Gastroesophageal sphincter (tissue), 4 donors: Measurements from ENCODE around the gene KLHDC8A. TPM values are rescaled to one million over a fixed set of nuclear protein-coding genes. Genes with fewer than 3 reads are reported as not detected.

Source experiments
- ATAC-seq: fragments of 150-250 bp; one replicate; pipeline ENCODE4 v1.9.1; 2016; ENCODE audit warnings: mild to moderate bottlenecking, moderate library complexity
- H3K27ac ChIP-seq, 4 donors: fragments of 200-600 bp; sonication (generic) in 3 of 4; 1 replicate in 3 of 4; 2 replicates in 1 of 4; pipeline ENCODE4 v1.5.1; 2016 to 2019
- H3K27me3 ChIP-seq: fragments of 200-600 bp; sonication (generic); one replicate; pipeline ENCODE4 v1.5.1; 2019
- H3K36me3 ChIP-seq, 2 donors: fragments of 200-600 bp; sonication (generic); one replicate each; pipeline ENCODE4 v1.5.1; 2019; ENCODE audit warnings: control low read depth in 1 of 2
- H3K4me1 ChIP-seq, 3 donors: fragments of 200-600 bp; sonication (generic); 1 replicate in 2 of 3; 2 replicates in 1 of 3; pipeline ENCODE4 v1.5.1; 2016 to 2019; ENCODE audit warnings: control low read depth in 2 of 3
- H3K4me3 ChIP-seq, 2 donors: fragments of 200-600 bp; sonication (generic); one replicate each; pipeline ENCODE4 v1.5.1; 2019; ENCODE audit warnings: mild to moderate bottlenecking in 1 of 2, moderate library complexity in 1 of 2
- H3K9me3 ChIP-seq, 3 donors: fragments of 200-600 bp; sonication (generic); one replicate each; pipeline ENCODE4 v1.5.1; 2017 to 2019; ENCODE audit warnings: control low read depth in 2 of 3
- EP300 ChIP-seq: sonication (generic); formaldehyde crosslinking; IDR thresholded peaks from one replicate; pipeline ENCODE4 v1.6.1; 2017; ENCODE audit warnings: antibody characterized with exemption, mild to moderate bottlenecking
- POLR2A ChIP-seq, 2 donors: fragments of 450-650 bp; IDR thresholded peaks; one replicate each; pipeline ENCODE4 v1.6.1; 2017; ENCODE audit warnings: antibody characterized with exemption in 2 of 2, mild to moderate bottlenecking in 2 of 2, moderate library complexity in 1 of 2
- POLR2AphosphoS5 ChIP-seq: sonication (generic); formaldehyde crosslinking; IDR thresholded peaks from one replicate; pipeline ENCODE4 v1.6.1; 2017; ENCODE audit warnings: antibody characterized with exemption
- WGBS, 2 donors: methylation state at CpG; one replicate each; pipeline ENCODE4 v1.1.5; 2018; ENCODE audit warnings: low coverage in 1 of 2; 5-methylcytosine and 5-hydroxymethylcytosine counted together
- total RNA-seq, 4 donors: library from RNA; depleted of rRNA; stranded (reverse); fragments of >200 nt; gene quantifications; one replicate each; pipeline ENCODE4 v1.1.0, GENCODE V29; 2016
- TF ChIP-seq, protein P1 (sequence below), 4 experiments: fragments of 200-600 bp in 2 of 4; fragments of 450-650 bp in 2 of 4; sonication (generic) in 1 of 4; IDR thresholded peaks; one replicate each; pipeline ENCODE4 v1.5.1; 2017 to 2019; ENCODE audit warnings: antibody characterized with exemption in 4 of 4, mild to moderate bottlenecking in 2 of 4, moderate library complexity in 2 of 4

KLHDC8A gene
- total RNA-seq, 4 donors from 2014 or later, result 0.16 to 0.40 (median 0.31) TPM; not detected in 1

DNA sequence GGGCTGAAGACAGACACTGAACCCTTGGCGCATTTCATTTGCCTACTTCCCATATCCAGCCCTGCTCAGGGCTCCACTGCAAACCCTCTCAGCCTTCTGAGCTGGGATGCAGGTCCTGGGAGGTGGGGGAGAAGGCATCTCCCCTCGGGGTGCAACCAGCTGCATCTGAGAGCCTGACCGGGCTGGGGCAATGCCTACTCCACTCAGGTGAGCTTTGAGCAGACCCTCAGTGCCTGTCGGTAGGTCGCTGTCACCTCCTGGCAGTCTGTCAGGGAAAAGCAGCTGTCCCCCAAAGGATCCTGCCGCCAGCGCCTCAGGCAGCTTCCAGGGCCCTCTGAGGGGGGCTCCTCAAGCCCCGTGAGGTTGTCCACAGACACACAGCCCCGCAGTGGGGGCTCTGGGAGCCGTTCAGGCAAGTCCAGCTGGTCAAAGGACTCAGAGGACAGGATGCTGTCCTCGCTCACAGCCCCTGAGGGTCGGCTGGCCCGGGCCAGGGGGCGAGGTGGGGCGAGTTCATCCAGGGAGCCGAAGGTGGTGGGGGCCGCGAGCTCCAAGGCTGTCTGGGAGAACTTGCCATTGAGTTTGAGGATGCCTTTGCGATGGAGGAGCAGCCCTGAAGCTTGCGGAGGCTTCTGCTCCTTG, 53.4 kb downstream of the KLHDC8A start:
- Histone ChIP-seq H3K27me3 (no peaks in the 10 kb centered on the region), H3K9me3 (no peaks in the 10 kb centered on the region), H3K27ac (no peak overlapping the region), H3K4me1 (peaks cover 0 to 11% (median 3%) of the 10 kb centered on the region in 3 donors), H3K4me3 (no peak overlapping the region), H3K36me3 (peaks cover 0 to 38% of the 10 kb centered on the region in 2 donors)
- 100% methylated on average over 1 of the region's 20 CpGs; no CpG with 5 or more reads in 1 of the 2 donors for WGBS, 2 donors
- ATAC-seq, result no peak
- TF ChIP-seq EP300 (no peak), POLR2AphosphoS5 (no peak), POLR2A (IDR thresholded peaks at IDR 0.05) (no peak)
- TF ChIP-seq, protein P1, sequence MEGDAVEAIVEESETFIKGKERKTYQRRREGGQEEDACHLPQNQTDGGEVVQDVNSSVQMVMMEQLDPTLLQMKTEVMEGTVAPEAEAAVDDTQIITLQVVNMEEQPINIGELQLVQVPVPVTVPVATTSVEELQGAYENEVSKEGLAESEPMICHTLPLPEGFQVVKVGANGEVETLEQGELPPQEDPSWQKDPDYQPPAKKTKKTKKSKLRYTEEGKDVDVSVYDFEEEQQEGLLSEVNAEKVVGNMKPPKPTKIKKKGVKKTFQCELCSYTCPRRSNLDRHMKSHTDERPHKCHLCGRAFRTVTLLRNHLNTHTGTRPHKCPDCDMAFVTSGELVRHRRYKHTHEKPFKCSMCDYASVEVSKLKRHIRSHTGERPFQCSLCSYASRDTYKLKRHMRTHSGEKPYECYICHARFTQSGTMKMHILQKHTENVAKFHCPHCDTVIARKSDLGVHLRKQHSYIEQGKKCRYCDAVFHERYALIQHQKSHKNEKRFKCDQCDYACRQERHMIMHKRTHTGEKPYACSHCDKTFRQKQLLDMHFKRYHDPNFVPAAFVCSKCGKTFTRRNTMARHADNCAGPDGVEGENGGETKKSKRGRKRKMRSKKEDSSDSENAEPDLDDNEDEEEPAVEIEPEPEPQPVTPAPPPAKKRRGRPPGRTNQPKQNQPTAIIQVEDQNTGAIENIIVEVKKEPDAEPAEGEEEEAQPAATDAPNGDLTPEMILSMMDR (IDR thresholded peaks at IDR 0.05), result no peak

DNA sequence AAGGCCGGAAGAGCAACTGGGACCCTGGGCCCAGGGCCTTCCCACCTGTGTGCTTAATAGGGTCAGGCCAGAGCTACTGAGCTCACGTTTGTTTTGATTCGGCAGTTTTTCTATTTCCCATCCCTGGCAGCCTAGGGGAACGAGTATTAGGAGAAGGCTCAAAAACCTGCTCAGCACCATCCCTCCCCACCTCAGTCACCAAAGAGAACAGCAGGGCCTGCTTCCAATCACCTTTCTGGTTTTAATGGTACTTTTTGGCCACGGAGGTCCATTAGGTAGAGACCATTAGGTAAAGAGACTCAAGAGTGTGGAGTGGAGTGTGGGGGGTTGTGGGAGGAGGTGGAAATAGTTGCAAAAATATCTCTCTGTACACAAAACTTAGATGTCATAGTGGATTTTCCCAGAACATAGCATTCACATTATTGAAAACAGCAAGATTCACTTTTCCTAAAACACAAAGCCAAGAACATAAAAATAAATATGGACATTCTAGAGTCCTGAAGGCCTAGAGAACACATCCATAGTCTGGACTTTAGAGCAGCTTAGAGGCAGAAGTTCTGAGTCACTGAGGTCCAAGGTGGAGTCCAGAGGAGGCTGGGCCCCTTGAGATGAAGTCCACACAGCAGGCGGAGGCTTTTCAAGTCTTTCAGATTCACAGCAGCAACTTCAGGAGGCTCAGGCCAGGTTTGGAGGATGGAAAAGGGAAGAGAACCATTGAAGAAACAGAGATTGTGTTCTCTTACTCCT, 54.7 kb downstream of the KLHDC8A start:
- 59 to 86% methylated on average over 1 to 6 of the region's 6 CpGs for WGBS, 2 donors
- no peaks in the 10 kb centered on the region for H3K9me3 ChIP-seq
- no peak overlapping the region for H3K4me3 ChIP-seq
- H3K27me3 ChIP-seq, result no peaks in the 10 kb centered on the region
- TF ChIP-seq, protein P1 (IDR thresholded peaks at IDR 0.05), result no peak
- TF ChIP-seq EP300 (no peak), POLR2A (IDR thresholded peaks at IDR 0.05) (no peak)
- H3K27ac ChIP-seq, result peak overlapping the region in 1 of 4 donors; percentile 21
- peaks cover 0 to 11% (median 3%) of the 10 kb centered on the region in 3 donors for H3K4me1 ChIP-seq
- no peak for ATAC-seq
- peaks cover 0 to 29% of the 10 kb centered on the region in 2 donors for H3K36me3 ChIP-seq

DNA sequence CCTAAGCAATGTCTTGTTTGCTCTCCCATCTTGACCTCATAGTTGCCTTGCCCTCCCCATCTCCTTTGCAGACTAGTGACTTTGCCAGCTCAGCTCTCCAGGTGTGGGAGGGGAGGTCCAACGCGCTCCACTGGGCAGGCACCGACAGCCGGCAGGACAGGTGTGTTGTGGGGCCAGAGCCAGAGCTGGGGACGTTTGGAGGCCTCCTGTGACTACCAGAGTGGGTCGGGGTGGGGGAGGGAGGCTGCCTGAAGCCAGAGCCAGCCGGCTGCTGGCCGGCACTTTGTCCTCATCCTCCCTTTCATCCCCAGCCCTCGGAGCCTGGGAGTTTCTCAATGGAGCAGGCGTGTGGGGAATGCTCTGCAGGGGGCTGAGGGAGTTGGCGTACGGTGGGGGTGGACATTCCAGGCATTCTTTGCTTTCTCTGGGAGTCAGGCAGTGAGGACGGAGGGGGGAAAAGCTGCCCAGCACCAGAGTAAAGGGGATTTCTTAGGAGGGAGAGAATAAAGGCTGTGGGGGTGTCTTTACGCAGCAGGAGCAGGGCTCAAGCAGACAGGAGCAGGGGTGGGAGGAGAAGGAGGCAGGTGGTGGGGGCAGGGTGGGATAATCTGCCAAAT, 55.4 kb downstream of the KLHDC8A start:
- no peak overlapping the region for H3K4me3 ChIP-seq
- WGBS, 2 donors, result 25 to 46% methylated on average over 2 to 3 of the region's 14 CpGs
- peak; percentile 40 for ATAC-seq
- peaks cover 0 to 27% of the 10 kb centered on the region in 2 donors for H3K36me3 ChIP-seq
- H3K4me1 ChIP-seq, result peaks cover 0 to 11% (median 3%) of the 10 kb centered on the region in 3 donors
- H3K27me3 ChIP-seq, result no peaks in the 10 kb centered on the region
- peak overlapping the region in 1 of 4 donors; percentile 21 for H3K27ac ChIP-seq
- TF ChIP-seq, protein P1 (IDR thresholded peaks at IDR 0.05), result no peak
- TF ChIP-seq EP300, result no peak
- TF ChIP-seq POLR2AphosphoS5, result no peak
- TF ChIP-seq POLR2A (IDR thresholded peaks at IDR 0.05), result no peak
- no peaks in the 10 kb centered on the region for H3K9me3 ChIP-seq

DNA sequence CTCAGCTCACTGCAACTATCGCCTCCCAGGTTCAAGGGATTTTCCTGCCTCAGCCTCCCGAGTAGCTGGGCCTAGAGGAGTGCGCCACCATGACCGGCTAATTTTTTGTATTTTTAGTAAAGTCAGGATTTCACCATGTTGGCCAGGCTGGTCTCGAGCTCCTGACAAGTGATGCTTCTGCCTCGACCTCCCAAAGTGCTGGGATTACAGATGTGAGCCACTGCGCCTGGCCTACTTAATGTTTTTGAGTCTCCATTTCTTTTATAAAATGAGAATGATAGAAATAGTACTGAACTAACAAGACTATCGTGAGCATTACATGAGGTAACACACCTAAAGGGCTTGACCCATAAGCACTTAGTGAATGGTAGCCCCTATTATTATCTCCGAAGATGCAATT, 56.6 kb downstream of the KLHDC8A start:
- no peak for ATAC-seq
- Histone ChIP-seq H3K4me1 (peaks cover 0 to 15% (median 3%) of the 10 kb centered on the region in 3 donors), H3K4me3 (no peak overlapping the region), H3K36me3 (peaks cover 0 to 23% of the 10 kb centered on the region in 2 donors), H3K27ac (no peak overlapping the region), H3K27me3 (no peaks in the 10 kb centered on the region), H3K9me3 (no peaks in the 10 kb centered on the region)
- TF ChIP-seq EP300 (no peak), POLR2AphosphoS5 (no peak), POLR2A (IDR thresholded peaks at IDR 0.05) (no peak)
- TF ChIP-seq, protein P1 (IDR thresholded peaks at IDR 0.05), result no peak
- 75 to 77% methylated on average over 4 to 6 of the region's 9 CpGs for WGBS, 2 donors
